ENCODE results near the gene ZNF26.

DNA sequence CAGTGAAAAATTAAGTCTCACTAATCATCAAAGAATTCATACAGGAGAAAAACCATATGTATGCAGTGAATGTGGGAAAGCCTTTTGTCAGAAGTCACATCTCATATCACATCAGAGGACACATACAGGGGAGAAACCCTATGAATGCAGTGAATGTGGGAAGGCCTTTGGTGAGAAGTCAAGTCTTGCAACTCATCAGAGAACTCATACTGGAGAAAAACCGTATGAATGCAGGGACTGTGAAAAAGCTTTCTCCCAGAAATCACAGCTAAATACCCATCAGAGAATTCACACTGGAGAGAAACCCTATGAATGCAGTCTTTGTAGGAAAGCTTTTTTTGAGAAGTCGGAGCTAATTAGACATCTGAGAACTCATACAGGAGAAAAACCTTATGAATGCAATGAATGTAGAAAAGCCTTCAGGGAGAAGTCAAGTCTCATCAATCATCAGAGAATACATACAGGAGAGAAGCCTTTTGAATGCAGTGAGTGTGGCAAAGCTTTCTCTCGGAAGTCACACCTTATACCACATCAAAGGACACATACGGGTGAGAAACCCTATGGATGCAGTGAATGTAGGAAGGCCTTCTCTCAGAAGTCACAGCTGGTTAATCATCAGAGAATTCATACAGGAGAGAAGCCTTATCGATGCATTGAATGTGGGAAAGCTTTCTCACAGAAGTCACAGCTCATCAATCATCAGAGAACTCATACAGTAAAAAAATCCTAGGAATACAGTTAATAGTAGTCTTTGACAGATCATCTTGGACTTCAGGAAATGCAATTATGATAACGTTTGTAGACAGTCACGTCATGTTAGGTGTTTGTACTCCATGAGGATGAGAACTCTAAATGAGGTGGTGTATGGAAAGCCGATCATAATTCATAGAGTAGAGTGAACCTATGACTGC, 72.3 kb downstream of the ZNF26 start:
- TF ChIP-seq, protein P1, sequence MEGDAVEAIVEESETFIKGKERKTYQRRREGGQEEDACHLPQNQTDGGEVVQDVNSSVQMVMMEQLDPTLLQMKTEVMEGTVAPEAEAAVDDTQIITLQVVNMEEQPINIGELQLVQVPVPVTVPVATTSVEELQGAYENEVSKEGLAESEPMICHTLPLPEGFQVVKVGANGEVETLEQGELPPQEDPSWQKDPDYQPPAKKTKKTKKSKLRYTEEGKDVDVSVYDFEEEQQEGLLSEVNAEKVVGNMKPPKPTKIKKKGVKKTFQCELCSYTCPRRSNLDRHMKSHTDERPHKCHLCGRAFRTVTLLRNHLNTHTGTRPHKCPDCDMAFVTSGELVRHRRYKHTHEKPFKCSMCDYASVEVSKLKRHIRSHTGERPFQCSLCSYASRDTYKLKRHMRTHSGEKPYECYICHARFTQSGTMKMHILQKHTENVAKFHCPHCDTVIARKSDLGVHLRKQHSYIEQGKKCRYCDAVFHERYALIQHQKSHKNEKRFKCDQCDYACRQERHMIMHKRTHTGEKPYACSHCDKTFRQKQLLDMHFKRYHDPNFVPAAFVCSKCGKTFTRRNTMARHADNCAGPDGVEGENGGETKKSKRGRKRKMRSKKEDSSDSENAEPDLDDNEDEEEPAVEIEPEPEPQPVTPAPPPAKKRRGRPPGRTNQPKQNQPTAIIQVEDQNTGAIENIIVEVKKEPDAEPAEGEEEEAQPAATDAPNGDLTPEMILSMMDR (IDR thresholded peaks at IDR 0.05), result no peak
- TF ChIP-seq, protein P2, sequence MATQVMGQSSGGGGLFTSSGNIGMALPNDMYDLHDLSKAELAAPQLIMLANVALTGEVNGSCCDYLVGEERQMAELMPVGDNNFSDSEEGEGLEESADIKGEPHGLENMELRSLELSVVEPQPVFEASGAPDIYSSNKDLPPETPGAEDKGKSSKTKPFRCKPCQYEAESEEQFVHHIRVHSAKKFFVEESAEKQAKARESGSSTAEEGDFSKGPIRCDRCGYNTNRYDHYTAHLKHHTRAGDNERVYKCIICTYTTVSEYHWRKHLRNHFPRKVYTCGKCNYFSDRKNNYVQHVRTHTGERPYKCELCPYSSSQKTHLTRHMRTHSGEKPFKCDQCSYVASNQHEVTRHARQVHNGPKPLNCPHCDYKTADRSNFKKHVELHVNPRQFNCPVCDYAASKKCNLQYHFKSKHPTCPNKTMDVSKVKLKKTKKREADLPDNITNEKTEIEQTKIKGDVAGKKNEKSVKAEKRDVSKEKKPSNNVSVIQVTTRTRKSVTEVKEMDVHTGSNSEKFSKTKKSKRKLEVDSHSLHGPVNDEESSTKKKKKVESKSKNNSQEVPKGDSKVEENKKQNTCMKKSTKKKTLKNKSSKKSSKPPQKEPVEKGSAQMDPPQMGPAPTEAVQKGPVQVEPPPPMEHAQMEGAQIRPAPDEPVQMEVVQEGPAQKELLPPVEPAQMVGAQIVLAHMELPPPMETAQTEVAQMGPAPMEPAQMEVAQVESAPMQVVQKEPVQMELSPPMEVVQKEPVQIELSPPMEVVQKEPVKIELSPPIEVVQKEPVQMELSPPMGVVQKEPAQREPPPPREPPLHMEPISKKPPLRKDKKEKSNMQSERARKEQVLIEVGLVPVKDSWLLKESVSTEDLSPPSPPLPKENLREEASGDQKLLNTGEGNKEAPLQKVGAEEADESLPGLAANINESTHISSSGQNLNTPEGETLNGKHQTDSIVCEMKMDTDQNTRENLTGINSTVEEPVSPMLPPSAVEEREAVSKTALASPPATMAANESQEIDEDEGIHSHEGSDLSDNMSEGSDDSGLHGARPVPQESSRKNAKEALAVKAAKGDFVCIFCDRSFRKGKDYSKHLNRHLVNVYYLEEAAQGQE (IDR thresholded peaks at IDR 0.05; ENCODE audit: insufficient read depth in 1 of 2, low read depth in 2 of 2, low read length in 1 of 2), result no peak
- TF ChIP-seq TCF7L2 (IDR thresholded peaks at IDR 0.05; ENCODE audit: low read depth, low read length), result no peak
